ENCODE data around the gene DCT.
"Not testable (repeated sequence)": the region's sequence is repeated elsewhere in the genome, so short reads cannot be mapped to it uniquely, and the experiment has no call there.

The DCT gene

DNA sequence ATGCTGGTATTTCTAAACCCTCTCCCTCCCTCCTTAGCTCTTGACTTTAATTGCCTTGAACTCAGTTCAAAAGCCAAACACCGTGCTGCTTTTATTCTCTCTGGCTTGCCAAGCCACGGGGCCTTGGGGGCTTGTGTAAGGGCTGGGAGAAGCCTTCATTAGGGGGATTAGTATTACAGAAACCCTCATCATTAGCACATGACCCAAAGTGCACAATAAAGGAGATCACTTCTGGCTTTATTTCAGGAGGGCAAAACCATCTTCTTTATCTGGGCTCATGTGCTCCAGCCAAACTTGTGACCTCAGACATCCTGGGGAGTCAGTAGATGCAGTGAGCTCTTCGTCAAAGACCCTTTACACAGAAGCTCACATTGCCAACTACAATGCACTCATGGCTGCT is at the start of gene DCT:
DCT (minus strand) TSS at position 67 of the 400 bp plus-strand sequence. CDS start 427 bp downstream, outside the sequence.
- no peak for DNase-seq (ENCODE audit: low read depth in 3 of 3)

DNA sequence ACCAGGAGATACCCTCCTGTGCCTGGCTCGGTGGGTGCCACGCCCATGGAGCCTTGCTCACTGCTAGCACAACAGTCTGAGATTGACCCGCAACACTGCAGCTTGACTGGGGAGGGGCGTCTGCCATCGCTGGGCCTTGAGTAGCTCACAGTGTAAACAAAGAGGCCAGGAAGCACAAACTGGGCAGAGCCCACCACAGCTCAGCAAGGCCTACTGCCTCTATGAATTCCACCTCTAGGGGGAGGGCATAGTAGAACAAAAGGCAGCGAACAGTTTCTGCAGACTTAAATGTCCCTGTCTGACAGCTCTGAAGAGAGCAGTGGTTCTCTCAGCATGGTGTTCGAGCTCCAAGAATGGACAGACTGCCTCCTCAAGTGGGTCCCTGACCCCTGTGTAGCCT is 47.5 kb upstream of the DCT start:
- not testable (repeated sequence) for DNase-seq (ENCODE audit: low read depth in 3 of 3)

DNA sequence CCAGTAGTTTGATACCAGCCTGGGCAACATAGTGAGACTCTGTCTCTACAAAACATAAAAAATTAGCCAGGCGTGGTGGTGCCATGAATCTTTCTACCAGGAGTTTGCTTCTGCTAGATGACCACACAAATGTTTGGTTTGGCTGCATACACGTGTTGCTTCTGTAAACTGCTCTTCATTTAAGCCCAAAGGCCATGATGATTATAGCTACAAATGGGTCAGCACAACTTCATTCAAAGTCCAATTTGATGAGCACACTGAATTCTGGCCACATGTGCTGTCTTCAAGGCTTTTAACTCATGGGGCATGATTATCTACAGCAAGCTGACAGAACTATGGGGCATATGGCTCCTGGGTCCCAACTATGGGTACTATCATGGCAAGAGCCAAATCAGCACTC is 46.3 kb upstream of the DCT start:
- DNase-seq (ENCODE audit: low read depth in 3 of 3), result no peak

DNA sequence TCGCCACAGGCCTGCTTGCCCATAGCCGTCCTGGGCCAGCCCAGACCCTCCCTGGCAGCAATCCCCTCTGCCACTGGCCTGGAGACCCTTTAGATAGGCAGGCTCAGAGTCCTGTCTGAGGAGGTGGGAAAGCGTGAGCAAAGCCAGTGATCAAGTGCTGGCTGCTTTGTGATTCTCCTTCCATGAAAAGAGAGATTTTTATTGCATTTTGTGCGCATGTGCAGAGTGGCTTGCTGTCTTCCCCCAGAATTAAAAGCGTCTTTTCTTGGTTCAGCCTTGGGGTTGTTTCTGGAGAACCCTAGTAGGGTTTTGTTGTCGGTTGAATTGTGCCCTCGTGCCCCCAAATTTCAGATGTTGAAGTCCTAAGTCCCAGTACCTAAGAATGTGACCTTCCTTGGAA is 44.9 kb upstream of the DCT start:
- DNase-seq (ENCODE audit: low read depth in 3 of 3), result no peak

DNA sequence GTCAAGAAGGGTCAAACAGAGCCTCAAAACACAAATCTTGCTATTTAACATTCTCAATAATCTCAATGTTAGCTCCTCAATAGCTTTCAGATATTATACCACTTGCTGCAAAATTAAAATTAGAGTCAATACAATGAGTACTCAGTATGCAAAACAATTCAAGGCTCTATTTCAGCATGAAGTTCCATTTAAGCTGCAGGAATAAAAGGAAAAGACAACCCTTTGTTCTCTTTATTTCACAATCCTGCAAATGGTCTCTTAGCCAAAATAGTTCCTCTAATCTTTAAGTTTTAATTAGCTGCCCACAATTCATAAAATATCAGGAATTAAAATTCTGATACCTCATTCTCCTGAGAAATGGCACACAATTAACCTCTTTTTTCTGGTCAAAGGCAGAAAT is 40.5 kb upstream of the DCT start:
- DNase-seq (ENCODE audit: low read depth in 3 of 3), result no peak

DNA sequence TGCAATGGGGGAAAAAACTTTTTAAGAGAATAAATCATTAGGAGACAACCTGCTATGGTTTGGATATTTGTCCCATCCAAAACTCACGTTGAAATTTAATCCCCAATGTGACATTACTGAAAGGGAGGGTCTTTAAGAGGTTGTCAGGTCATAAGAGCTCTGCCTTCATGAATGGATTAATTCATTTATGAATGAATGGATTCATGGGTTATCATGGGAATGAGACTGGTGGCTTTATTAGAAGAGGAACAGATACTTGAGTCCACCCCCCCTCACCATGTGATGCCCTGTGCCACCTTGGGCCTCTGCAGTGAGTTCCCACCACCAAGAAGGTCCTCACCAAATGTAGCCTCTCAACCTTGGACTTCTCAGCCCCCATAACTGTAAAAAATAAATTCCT is 37.0 kb upstream of the DCT start:
- no peak for DNase-seq (ENCODE audit: low read depth in 3 of 3)

DNA sequence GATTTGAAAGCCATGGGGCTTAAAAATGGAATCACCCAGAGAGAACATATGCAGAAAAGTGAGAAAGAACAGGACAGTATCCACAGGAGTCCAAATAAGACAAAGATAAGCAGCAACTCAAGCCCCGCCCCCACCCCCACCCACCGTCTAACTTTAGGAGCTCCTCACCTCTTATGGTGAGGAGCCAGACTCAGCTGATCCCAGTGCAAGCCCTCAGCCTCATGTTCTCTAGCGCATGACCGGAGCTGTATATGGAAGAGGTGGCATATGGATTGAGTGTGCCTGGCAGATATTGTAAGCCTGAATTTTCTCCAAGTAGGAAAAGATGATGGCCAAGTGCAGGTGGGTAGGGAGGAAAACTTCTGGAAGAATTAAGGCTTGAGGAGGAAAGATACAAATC is 36.4 kb upstream of the DCT start:
- DNase-seq (ENCODE audit: low read depth in 3 of 3), result no peak

DNA sequence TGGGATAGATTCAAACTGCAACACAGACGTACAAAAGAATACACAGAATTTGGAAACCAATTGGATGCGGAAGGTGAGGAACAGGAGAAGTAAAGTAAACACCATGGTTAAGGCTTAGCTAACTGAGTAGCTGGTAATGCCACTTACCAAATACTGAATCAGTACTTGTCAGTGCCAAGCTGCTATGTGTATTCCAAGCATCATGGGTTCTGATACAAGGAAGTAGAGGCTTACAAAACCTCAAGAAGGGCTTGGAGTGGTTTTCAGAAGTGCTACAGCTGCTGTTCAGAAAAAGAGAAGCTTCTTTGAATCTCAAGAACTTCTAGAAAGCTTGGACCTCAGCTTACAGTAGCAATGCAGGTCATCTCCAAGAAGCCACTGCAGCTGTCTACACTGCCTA is 35.9 kb upstream of the DCT start:
- DNase-seq (ENCODE audit: low read depth in 3 of 3), result no peak

DNA sequence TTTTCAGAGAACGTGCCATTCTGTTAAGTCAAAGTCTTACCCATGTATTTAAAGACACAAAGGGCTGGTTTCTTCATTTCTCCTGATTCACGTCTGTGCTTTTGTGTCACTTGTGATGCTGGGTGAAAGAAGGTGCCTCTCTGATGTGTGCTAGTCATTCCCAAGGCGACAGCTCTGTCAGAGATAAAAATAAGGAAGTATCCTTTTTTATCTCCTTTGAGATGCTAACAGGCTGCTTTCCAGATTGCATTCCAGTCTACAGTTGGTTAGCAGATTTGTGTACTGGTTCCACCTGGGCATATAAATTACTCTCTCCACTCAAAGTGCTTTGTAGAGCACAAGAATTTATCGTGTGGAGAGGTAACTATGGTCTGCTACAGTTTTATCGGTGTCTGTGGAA is 33.5 kb upstream of the DCT start:
- DNase-seq (ENCODE audit: low read depth in 3 of 3), result no peak

DNA sequence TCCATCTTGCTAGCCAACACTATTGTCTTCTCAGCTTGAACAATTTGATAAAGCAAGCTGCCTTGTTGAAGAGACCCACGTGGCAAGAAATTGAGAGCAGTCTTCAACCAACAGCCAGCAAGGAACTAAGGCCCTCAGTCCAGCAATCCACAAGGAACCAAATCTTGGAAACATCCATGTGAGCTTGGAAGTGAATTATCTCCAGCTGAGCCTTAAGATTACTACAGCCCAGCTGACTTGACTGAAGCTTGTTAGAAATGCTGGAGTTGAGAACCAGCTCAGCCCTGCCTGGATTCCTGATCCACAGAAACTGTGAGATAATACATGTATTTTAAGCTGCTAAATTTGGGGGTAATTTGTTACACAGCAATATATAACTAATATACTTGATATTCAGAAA is 26.2 kb upstream of the DCT start:
- no peak for DNase-seq (ENCODE audit: low read depth in 3 of 3)

DNA sequence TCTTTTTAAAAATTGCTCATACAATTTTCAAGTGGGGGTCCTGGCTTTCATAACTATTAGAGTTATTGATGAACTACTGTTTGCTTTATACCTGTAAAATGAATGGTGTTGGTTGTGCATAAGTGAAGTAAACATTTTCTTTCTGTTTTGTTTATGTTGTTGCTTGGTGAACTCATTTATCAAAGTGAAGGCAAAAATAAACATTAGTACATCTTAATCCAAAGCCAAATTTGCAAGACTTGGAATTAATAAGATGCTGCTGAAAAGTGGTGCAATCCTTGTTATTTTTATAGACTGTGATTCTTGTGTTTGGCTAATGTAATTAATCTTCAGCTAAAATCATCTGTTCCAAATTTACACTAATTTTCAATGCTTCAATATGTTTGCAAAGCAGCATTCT is 24.4 kb upstream of the DCT start:
- no peak for DNase-seq (ENCODE audit: low read depth in 3 of 3)

DNA sequence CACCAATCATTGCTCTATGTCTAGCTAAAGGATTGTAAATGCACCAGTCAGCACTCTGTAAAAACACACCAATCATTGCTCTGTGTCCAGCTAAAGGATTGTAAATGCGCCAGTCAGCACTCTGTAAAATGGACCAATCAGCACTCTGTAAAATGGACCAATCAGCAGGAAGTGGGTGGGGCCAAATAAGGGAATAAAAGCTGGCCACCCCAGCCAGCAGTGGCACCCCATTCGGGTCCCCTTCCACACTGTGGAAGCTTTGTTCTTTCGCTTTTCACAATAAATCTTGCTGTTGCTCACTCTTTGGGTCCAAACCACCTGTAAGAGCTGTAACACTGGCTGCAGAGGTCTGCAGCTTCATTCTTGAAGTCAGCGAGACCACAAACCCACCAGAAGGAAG is 19.3 kb upstream of the DCT start:
- DNase-seq (ENCODE audit: low read depth in 3 of 3), result not testable (repeated sequence)

DNA sequence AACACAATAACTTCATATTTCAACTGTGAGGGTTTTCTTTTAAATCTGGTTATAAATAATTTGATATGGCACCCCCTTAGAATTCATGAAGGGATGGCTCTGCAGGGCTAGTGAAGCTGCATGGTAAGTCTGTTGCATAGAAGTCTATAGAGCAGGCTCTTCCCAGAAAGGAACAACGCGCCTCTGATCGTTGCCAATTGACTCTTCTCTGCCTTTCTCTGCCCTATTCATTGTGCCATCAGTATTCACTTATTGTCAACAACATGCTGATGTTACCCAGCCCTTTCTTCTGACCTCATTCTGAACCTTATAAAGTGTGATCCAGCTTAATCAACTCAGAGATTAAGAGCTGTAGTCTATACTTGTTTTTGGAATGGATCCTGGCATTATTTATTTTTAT is 16.3 kb upstream of the DCT start:
- no peak for DNase-seq (ENCODE audit: low read depth in 3 of 3)

DNA sequence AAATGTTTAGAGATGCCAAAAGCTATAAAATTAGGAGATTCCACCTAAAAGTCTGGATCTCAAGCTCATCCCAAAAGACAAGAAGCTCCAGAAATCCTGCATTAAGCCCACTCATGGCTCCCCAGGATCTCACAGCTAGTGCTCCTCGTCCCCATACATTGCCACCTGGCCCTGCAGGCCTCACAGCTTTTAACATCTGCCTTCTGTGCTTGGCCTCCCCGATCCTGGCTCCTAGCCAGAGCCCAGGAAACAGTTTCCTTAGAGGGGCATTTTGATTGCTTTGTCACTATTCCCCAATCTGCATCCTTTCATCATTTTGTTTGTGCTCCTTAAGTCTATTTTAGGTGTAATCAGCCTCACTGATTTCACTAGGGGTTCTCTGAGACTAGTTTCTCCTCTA is 14.5 kb upstream of the DCT start:
- no peak for DNase-seq (ENCODE audit: low read depth in 3 of 3)

DNA sequence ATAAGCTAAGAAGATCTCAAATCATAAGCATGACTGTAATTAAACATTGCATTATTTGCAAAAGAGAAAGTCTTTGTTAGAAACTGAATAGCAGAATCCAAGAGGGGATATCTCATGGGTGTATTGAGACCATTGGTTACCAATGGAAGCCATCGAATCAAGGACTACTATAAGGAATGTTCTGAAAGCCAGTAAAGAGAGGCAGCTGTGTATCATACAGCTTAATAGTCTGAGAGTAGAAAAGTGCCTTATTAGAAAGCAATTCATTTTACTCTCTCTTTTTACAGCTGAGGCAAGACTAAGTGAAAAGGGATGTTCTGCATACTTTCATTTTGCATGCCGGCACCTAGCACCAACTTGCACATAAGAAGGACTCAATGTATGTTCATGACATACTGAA is 7.6 kb upstream of the DCT start:
- no peak for DNase-seq (ENCODE audit: low read depth in 3 of 3)

DNA sequence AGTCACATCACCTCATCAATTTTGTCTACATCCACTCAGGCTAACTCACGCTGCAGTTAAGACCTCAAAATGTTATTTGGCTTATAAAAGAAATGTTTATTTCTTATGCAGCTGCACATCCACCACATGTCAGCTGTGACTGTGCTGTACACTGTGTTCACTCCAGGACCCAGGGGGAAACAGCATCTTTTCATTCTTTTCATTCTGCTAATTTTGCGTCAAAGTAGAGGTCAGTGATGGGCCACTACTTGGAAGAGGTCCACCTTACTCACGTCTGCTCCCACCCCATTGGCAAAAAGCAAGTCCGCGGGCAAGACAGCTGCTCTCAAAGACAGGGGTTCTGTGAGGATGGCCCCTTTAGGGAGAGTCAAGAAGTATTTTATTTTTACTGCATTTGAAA is 4.5 kb upstream of the DCT start:
- no peak for DNase-seq (ENCODE audit: low read depth in 3 of 3)

DNA sequence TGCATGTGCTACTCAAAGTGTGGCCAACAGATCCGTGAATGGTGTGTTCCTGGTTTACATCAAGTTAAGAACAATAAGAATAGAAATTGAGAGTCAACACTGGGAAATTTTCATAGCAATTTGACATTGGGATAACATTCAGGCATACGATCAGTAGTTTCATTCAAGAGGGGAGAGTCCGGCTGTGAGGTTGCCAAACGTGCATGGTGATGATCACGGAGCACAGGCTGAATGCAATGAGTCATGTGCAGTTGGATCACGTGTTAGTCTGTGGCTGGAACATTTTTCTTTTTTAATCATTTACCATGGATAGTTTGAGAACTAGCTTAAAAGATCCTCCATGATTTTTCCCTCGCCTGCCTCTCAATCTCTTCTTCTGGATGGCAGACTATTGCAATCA is 2.5 kb upstream of the DCT start:
- no peak for DNase-seq (ENCODE audit: low read depth in 3 of 3)

DNA sequence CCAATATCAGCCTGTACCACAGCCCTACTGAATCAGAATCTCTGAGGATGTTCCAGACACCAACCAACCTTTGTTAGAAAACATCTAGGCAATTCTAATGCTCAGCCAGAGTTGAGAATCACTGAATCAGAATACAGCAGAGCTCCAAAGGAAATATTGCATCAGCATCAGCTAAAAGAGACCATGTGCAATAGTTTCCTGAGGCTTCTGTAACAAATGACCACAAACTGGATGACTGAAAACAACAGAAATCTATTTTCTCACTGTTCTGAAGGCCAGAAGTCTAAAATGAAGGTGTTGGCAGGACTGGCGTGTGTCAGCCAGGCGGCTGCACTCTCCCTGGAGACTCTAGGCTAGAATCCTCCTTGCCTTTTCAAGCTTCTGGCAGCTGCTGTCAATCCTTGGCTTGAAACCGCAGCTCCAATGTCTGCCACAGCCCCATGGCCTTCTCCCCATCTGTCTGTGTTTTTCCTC is 1.2 kb upstream of the DCT start:
- DNase-seq (ENCODE audit: low read depth in 3 of 3), result no peak

DNA sequence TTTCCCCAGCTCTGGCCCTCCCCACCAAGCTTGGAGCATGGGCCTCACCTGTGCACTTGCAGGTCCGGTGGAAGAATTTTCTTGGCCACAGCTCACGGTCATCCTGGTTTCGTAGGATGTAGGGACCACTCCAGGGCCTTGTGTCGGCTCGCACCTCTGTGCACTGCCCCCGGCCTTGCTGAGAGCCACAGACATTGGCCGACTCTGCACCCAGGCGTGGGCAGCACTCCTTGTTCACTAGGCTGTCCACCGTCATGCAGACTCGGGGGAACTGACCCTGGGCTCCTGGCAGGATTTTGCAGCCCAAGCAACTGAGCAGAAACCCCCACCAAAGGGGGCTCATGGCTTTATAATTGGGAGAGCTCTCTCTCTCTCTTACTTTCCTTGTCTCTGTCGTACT is 569 bp downstream of the DCT start:
- DNase-seq (ENCODE audit: low read depth in 3 of 3), result no peak

DNA sequence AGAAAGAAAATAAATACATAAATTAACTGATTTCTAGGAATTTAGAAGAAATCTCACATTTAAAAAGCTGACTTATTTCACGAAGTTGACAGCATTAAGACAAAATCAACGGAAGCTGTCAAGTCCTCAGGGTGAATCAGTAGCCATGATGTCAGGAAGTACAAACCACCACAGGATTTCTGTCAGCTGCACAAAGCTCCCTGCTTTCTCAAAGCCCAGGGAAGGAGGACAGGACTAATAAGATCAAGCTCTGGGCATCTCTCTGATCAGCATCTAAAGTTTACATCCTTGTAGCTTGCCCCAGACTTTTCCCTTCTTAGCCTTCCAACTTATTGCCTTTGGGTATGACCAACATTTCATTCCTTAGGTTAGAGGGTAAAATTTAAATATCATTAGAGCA is 9.4 kb downstream of the DCT start:
- no peak for DNase-seq (ENCODE audit: low read depth in 3 of 3)

DNA sequence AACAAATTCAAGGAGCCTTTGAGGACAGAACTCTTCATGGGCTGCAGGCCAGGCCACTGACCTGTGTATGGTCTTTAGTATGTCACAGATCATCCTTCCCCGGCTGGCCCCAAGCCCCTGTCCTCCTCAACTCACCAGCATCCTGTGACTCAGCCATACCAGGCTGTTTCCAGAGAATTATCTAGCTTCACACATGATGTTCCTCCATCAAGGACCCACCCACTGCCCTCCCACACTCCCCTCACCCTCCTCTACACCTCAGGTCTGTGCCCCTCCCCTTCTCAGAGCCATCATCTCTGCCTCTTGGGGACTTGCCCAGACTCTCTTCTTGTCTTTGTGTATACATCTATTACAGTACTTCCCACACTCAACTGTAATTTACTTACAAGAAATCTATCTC is 14.7 kb downstream of the DCT start:
- DNase-seq (ENCODE audit: low read depth in 3 of 3), result peak in 1 of 3 experiments; percentile 36

DNA sequence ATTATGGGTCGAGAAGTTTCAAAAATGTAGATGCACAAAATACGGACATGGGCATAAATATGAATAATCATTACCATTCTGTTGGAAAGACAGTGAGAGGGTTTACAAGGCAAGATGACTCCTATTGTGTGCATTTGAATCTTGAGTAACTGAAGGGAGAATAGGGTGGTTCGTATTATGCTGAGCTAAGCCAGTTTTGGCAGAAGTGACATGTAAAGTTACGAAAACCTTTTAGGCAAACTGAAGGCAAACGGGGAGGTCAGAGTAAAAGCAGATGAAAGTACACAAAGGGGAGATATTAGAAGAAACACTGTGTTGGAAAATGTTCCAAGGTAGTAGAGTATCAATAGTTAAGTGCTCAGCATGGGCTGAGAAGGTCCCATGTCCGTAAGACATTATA is 16.8 kb downstream of the DCT start:
- DNase-seq (ENCODE audit: low read depth in 3 of 3), result no peak

DNA sequence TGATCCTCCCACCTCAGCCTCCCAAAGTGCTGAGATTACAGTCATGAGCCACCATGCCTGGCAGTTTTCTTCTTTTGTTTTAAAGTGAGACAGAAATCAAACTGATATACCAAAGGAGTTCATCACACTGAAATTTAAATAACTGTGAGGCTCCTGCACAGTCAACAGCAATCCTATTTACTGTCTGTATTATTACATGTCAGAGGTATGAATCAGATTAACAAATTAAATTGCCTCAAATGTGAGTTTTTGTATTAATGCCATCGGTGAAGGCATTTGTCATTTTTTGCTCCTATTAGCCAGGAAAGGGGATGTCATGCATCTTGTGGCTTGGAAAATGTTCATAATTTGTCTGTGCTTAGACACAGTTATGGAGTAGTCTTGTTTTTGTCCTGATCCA is 20.4 kb downstream of the DCT start:
- DNase-seq (ENCODE audit: low read depth in 3 of 3), result no peak

DNA sequence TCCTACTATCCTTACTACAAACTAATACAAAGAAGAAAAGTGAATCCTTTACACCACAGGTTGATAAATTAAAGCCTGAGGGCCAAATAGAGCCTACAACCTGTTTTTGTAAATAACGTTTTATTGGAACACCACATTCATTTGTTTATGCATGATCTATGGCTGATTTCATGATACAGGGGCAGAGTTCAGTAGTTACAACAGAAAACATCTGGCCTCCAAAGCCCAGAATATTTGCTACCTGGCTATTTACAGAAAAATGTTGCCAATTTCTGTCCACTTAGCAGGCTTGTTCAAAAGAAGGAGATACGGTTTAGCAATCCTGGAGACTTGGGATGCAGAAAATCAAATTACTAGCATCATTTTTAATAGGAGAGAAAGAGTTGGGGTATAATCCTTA is 24.1 kb downstream of the DCT start:
- DNase-seq (ENCODE audit: low read depth in 3 of 3), result no peak

DNA sequence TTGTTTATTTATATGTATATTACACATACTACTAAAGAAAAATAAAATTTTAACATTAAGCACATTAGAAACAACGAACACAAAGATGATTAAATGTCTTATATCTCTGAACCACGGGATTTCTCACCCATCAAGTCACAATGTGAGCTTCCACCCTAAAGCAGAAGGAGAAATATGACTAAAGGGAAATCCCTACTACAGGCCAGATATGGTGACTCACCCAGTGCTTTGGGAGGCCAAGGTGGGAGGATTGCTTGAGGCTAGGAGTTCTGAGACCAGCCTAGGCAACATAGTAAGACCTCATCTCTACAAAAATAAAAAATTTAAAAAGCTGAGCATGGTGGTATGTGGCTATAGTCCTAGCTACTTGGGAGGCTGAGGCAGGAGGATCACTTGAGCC is 24.6 kb downstream of the DCT start:
- peak in 1 of 3 experiments; percentile 11 for DNase-seq (ENCODE audit: low read depth in 3 of 3)

All from stimulated activated CD4-positive, alpha-beta T cell treated with anti-CD3 and anti-CD28 coated beads, TNF-alpha, amount 100 ng/mL, for 24 hours (primary cell).